BJ (cell line): ENCODE results near the gene SENP3. TPM values are rescaled to one million over a fixed set of nuclear protein-coding genes. Genes with fewer than 3 reads are reported as not detected.

Source experiments
- CTCF ChIA-PET: fragments of 350-600 bp; formaldehyde crosslinking; extraction: SDS; loops from one replicate; lab custom pipeline; 2021; ENCODE audit warnings: antibody characterized with exemption, inconsistent platforms; lab: Yijun Ruan, JAX
- POLR2A ChIA-PET: fragments of 300-600 bp; sonication (Branson Sonifier 250); formaldehyde crosslinking; extraction: SDS; loops from one replicate; lab custom pipeline; 2021; ENCODE audit warnings: antibody characterized with exemption; lab: Charles Lee
- DNase-seq: peaks from one replicate; pipeline ENCODE4 v3.0.0-alpha.2; 2011; ENCODE audit warnings: low read depth
- H3K27me3 ChIP-seq: 2 replicates; pipeline ENCODE4 v1.6.0; 2011; ENCODE audit warnings: low read length; ENCODE audit not compliant: control insufficient read depth, insufficient read depth
- H3K36me3 ChIP-seq: 2 replicates; pipeline ENCODE4 v1.5.1; 2011; ENCODE audit warnings: low read length; ENCODE audit not compliant: control insufficient read depth, insufficient read depth
- H3K4me3 ChIP-seq: 2 replicates; pipeline ENCODE4 v1.5.1; 2011; ENCODE audit warnings: low read depth, mild to moderate bottlenecking, control low read depth, low read length
- polyA plus RNA-seq: library from polyadenylated mRNA; depleted of rRNA; stranded (reverse); fragments of >200 nt; gene quantifications from 2 replicates; pipeline ENCODE4 v1.2.3, GENCODE V29; 2011
- TF ChIP-seq, protein P1 (sequence below): IDR thresholded peaks from 2 replicates; pipeline ENCODE4 v1.5.1; 2011; ENCODE audit warnings: low read depth, mild to moderate bottlenecking, control low read depth, inconsistent platforms, low read length, moderate library complexity; ENCODE audit not compliant: insufficient read depth

The SENP3 gene
- polyA plus RNA-seq, 1 experiment: 72.2 TPM

- POLR2A ChIA-PET: no interaction called here
- CTCF ChIA-PET: interaction anchor here (3.5 kb wide), 1 partner anchor 16 kb away, joined by 11 read pairs; the partner anchor contains the start of gene SOX15
- H3K27me3 ChIP-seq: no peaks in the 10 kb centered on the region
- no peak overlapping the region for H3K4me3 ChIP-seq
- H3K36me3 ChIP-seq: peaks cover 16% of the 10 kb centered on the region
- no peak for DNase-seq
- TF ChIP-seq, protein P1, sequence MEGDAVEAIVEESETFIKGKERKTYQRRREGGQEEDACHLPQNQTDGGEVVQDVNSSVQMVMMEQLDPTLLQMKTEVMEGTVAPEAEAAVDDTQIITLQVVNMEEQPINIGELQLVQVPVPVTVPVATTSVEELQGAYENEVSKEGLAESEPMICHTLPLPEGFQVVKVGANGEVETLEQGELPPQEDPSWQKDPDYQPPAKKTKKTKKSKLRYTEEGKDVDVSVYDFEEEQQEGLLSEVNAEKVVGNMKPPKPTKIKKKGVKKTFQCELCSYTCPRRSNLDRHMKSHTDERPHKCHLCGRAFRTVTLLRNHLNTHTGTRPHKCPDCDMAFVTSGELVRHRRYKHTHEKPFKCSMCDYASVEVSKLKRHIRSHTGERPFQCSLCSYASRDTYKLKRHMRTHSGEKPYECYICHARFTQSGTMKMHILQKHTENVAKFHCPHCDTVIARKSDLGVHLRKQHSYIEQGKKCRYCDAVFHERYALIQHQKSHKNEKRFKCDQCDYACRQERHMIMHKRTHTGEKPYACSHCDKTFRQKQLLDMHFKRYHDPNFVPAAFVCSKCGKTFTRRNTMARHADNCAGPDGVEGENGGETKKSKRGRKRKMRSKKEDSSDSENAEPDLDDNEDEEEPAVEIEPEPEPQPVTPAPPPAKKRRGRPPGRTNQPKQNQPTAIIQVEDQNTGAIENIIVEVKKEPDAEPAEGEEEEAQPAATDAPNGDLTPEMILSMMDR: no peak
Measured at GRCh38 chr17:7606280-7606679, 44.6 kb downstream of the SENP3 start.

- CTCF ChIA-PET: interaction anchor here (1.0 to 1.5 kb wide), 3 partner anchors 22 to 77 kb away, joined by 3 to 5 read pairs (median 4); partner anchors contain the start of gene TP53
- DNase-seq: no peak
- TF ChIP-seq, protein P1: no peak
- POLR2A ChIA-PET: no interaction called here
- no peak overlapping the region for H3K4me3 ChIP-seq
- H3K27me3 ChIP-seq: no peaks in the 10 kb centered on the region
- peaks cover 5% of the 10 kb centered on the region for H3K36me3 ChIP-seq
Measured at GRCh38 chr17:7610641-7611040, 48.9 kb downstream of the SENP3 start.

DNA sequence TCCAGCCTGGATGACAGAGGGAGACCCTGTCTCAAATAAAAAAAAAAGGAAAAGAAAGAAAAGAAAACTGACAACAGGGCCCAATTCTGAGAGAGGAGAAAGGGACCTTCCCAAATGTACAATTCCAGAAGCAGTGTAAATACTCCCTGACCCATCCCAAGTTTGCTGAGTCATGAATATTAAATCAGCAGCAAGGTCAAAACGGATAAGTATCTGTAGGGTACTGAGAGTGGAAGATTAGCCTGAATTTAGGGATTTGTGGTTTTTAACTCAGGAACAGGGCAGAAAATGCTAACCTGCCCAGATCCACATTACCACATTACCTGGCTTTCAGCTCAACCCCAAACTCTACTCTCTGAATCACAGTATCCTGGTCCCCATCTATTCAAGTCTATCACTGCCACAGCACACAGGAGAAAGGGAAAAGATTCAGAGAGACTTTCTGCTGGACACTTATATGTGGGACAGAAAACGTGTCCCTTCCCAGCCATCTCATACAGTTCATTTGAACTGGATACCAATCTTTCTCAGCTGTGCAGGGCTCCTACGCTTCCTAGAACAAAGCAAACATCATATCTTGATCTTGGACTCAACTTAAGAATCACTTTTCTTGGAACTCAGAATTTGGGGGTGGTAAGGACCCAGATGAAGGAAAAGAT is 50.0 kb downstream of the SENP3 start:
- peaks cover 5% of the 10 kb centered on the region for H3K36me3 ChIP-seq
- CTCF ChIA-PET: interaction anchor here (0.9 to 1.5 kb wide), 5 partner anchors 18 to 76 kb away, joined by 4 to 7 read pairs (median 5); partner anchors contain the start of genes SOX15, TP53 and WRAP53
- POLR2A ChIA-PET: no interaction called here
- H3K4me3 ChIP-seq: no peak overlapping the region
- DNase-seq: no peak
- no peaks in the 10 kb centered on the region for H3K27me3 ChIP-seq
- TF ChIP-seq, protein P1: no peak

- TF ChIP-seq, protein P1: no peak
- Histone ChIP-seq H3K4me3 (no peak overlapping the region), H3K27me3 (no peaks in the 10 kb centered on the region), H3K36me3 (peaks cover 5% of the 10 kb centered on the region)
- POLR2A ChIA-PET: no interaction called here
- CTCF ChIA-PET: interaction anchor here (0.9 to 1.5 kb wide), 3 partner anchors 18 to 76 kb away, joined by 4 to 7 read pairs (median 5); partner anchors contain the start of genes SOX15, TP53 and WRAP53
- DNase-seq: no peak
Measured at GRCh38 chr17:7612294-7612640, 50.5 kb downstream of the SENP3 start.

DNA sequence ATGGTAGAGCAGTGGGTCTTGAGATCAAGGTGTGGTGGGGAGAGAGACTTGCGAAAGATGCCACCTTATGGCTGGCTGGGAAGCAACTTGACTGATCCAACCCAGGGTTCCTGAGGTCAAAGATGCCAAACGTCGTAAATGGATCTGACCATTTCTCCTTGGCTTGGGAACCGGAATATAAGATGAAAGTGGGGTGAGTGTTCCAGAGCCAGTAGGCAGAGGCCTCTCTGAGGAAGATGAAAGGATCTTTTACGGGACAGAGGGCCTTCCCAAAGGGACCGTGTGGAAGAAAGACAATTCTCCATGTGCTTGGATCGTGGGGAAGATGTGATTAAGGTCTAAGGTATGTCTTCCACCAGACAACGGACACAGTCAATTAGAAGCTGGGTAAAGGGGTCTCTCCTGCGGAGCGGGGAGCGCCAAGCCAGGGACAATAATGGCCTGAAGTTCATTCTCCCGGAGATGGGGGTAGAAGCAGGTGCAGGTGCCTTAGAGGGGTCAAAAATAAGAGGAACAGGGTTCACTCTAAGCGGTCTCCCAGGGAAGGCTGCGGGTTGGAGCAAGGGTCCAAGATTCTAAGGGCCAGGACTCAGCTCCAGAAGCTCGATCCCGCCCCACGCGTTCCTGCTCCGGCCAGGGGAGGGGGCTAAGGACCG is 52.2 kb downstream of the SENP3 start:
- Histone ChIP-seq H3K4me3 (peak overlapping the region; percentile 65), H3K27me3 (no peaks in the 10 kb centered on the region), H3K36me3 (peaks cover 5% of the 10 kb centered on the region)
- POLR2A ChIA-PET: interaction anchor here (0.8 kb wide), 1 partner anchor 74 kb away, joined by 6 read pairs; the partner anchor contains the start of genes TP53 and WRAP53
- TF ChIP-seq, protein P1: no peak
- CTCF ChIA-PET: interaction anchor here (0.6 to 1.9 kb wide), 5 partner anchors 13 to 30 kb away, joined by 3 to 9 read pairs (median 4); no protein-coding TSS in a partner anchor
- DNase-seq: no peak
